HepG2 (cell line): ENCODE results near the gene PRSS3.

ENCODE experiments used
- CHD2 ChIP-seq: IDR thresholded peaks from 2 replicates; pipeline ENCODE4 v1.6.1; 2011; ENCODE audit warnings: low read depth, low read length, improper control_type of control experiment
- RFX5 ChIP-seq: IDR thresholded peaks from 2 replicates; pipeline ENCODE4 v1.6.1; 2011; ENCODE audit warnings: low read depth, low read length, improper control_type of control experiment
- SNAI1 ChIP-seq: sonication (generic); formaldehyde crosslinking; IDR thresholded peaks from 2 replicates; pipeline ENCODE4 v1.5.0; 2020; ENCODE audit warnings: mild to moderate bottlenecking, missing genetic modification reagents, borderline replicate concordance

GRCh38 chr9:33846231-33846630, 50.9 kb downstream of the PRSS3 start:
- TF ChIP-seq RFX5 (no peak), CHD2 (no peak), SNAI1 (no peak)
